CD8-positive, alpha-beta memory T cell (primary cell): ENCODE results near the gene UBE2QL1. TPM values are rescaled to one million over a fixed set of nuclear protein-coding genes. Genes with fewer than 3 reads are reported as not detected.

Experiments
- CTCF ChIA-PET: fragments of 350-600 bp; sonication (Branson Sonifier 250); formaldehyde crosslinking; loops from one replicate; lab custom pipeline; 2021; ENCODE audit warnings: antibody characterized with exemption; lab: Charles Lee
- POLR2A ChIA-PET: fragments of 350-600 bp; sonication (Branson Sonifier 250); formaldehyde crosslinking; loops from one replicate; lab custom pipeline; 2021; ENCODE audit warnings: antibody characterized with exemption; lab: Charles Lee
- DNase-seq, 5 donors: peaks; one replicate each; pipeline versions ENCODE4 v3.0.0 to v3.0.0-alpha.2; 2020 to 2022; ENCODE audit warnings: mixed read lengths in 1 of 5
- H3K27ac ChIP-seq: one replicate; pipeline ENCODE4 v1.7.0; 2013; ENCODE audit warnings: low read depth, mild to moderate bottlenecking, low read length, moderate library complexity
- H3K27me3 ChIP-seq: 2 replicates; pipeline ENCODE4 v1.7.0; 2013; ENCODE audit warnings: low read length, mild to moderate bottlenecking; ENCODE audit not compliant: insufficient read depth, poor library complexity, severe bottlenecking
- H3K36me3 ChIP-seq: 2 replicates; pipeline ENCODE4 v1.7.0; 2013; ENCODE audit warnings: mild to moderate bottlenecking, low read length, moderate library complexity; ENCODE audit not compliant: insufficient read depth
- H3K4me1 ChIP-seq: 2 replicates; pipeline ENCODE4 v1.7.0; 2013; ENCODE audit warnings: mild to moderate bottlenecking, low read length, moderate library complexity; ENCODE audit not compliant: insufficient read depth
- H3K4me3 ChIP-seq: 2 replicates; pipeline ENCODE4 v1.7.0; 2013; ENCODE audit warnings: mild to moderate bottlenecking, low read length
- H3K9me3 ChIP-seq: 2 replicates; pipeline ENCODE4 v1.7.0; 2013; ENCODE audit warnings: mild to moderate bottlenecking, low read length
- H3K27ac Mint-ChIP-seq, 8 donors: one replicate each; pipeline ENCODE4 v1.8.0; 2020 to 2021; ENCODE audit warnings: mixed read lengths in 8 of 8, mild to moderate bottlenecking in 6 of 8, inconsistent platforms in 3 of 8, moderate library complexity in 3 of 8
- H3K27me3 Mint-ChIP-seq, 2 donors: one replicate each; pipeline ENCODE4 v1.8.0; 2020 to 2021; ENCODE audit warnings: mixed read lengths in 2 of 2, mild to moderate bottlenecking in 1 of 2, moderate library complexity in 1 of 2
- H3K36me3 Mint-ChIP-seq, 3 donors: one replicate each; pipeline ENCODE4 v1.8.0; 2020 to 2021; ENCODE audit warnings: mixed read lengths in 3 of 3, inconsistent platforms in 1 of 3, mild to moderate bottlenecking in 1 of 3
- H3K4me1 Mint-ChIP-seq, 3 donors: one replicate each; pipeline ENCODE4 v1.8.0; 2020 to 2021; ENCODE audit warnings: mixed read lengths in 3 of 3, inconsistent platforms in 1 of 3, mild to moderate bottlenecking in 1 of 3
- H3K4me3 Mint-ChIP-seq, 7 donors: one replicate each; pipeline ENCODE4 v1.8.0; 2020 to 2021; ENCODE audit warnings: mixed read lengths in 7 of 7, mild to moderate bottlenecking in 6 of 7, moderate library complexity in 4 of 7, inconsistent platforms in 2 of 7
- H3K9me3 Mint-ChIP-seq, 5 donors: one replicate each; pipeline ENCODE4 v1.8.0; 2020 to 2022; ENCODE audit warnings: mixed read lengths in 5 of 5, mild to moderate bottlenecking in 3 of 5, moderate library complexity in 2 of 5, inconsistent platforms in 1 of 5
- polyA plus RNA-seq: library from polyadenylated mRNA; unstranded; fragments of 300-500 nt; fragmentation: Illumina TruSeq; gene quantifications from one replicate; pipeline ENCODE4 v1.2.3, GENCODE V29; 2021
- total RNA-seq, 2 experiments: library from RNA; stranded (reverse); gene quantifications; one replicate each; pipeline ENCODE4 v1.2.3, GENCODE V29; 2021

Gene UBE2QL1
- total and polyA plus RNA-seq, 3 experiments from 2014 or later = not detected

GRCh38 chr5:6462671-6463070 lies 14.0 kb downstream of the UBE2QL1 start:
- Mint-ChIP-seq H3K27ac (no peak overlapping the region), H3K27me3 (peaks cover 0 to 7% of the 10 kb centered on the region in 2 donors), H3K9me3 (no peaks in the 10 kb centered on the region), H3K36me3 (no peaks in the 10 kb centered on the region), H3K4me3 (no peak overlapping the region), H3K4me1 (no peaks in the 10 kb centered on the region)
- POLR2A ChIA-PET = no interaction called here
- CTCF ChIA-PET = no interaction called here
- Histone ChIP-seq H3K27ac (no peak overlapping the region), H3K36me3 (no peaks in the 10 kb centered on the region), H3K9me3 (no peaks in the 10 kb centered on the region), H3K4me3 (no peak overlapping the region), H3K4me1 (no peaks in the 10 kb centered on the region), H3K27me3 (peaks cover 3% of the 10 kb centered on the region)
- DNase-seq = no peak

GRCh38 chr5:6464441-6464840 lies 15.8 kb downstream of the UBE2QL1 start:
- no peak for DNase-seq
- H3K27ac ChIP-seq = no peak overlapping the region
- H3K27me3 Mint-ChIP-seq = peaks cover 0 to 20% of the 10 kb centered on the region in 2 donors
- no peaks in the 10 kb centered on the region for H3K36me3 ChIP-seq
- H3K4me1 Mint-ChIP-seq = no peaks in the 10 kb centered on the region
- no peaks in the 10 kb centered on the region for H3K9me3 Mint-ChIP-seq
- H3K27ac Mint-ChIP-seq = no peak overlapping the region
- H3K4me1 ChIP-seq = no peaks in the 10 kb centered on the region
- ChIA-PET POLR2A (no interaction called here), CTCF (no interaction called here)
- H3K4me3 Mint-ChIP-seq = no peak overlapping the region
- H3K4me3 ChIP-seq = no peak overlapping the region
- no peaks in the 10 kb centered on the region for H3K9me3 ChIP-seq
- H3K27me3 ChIP-seq = peaks cover 3% of the 10 kb centered on the region
- H3K36me3 Mint-ChIP-seq = no peaks in the 10 kb centered on the region

GRCh38 chr5:6465831-6466790 lies 17.5 kb downstream of the UBE2QL1 start:
- ChIA-PET POLR2A (no interaction called here), CTCF (no interaction called here)
- DNase-seq = no peak
- Mint-ChIP-seq H3K27ac (no peak overlapping the region), H3K27me3 (peaks cover 2 to 20% of the 10 kb centered on the region in 2 donors), H3K4me1 (no peaks in the 10 kb centered on the region), H3K9me3 (no peaks in the 10 kb centered on the region), H3K36me3 (no peaks in the 10 kb centered on the region), H3K4me3 (no peak overlapping the region)
- Histone ChIP-seq H3K4me1 (no peaks in the 10 kb centered on the region), H3K27me3 (no peaks in the 10 kb centered on the region), H3K9me3 (no peaks in the 10 kb centered on the region), H3K27ac (no peak overlapping the region), H3K4me3 (no peak overlapping the region), H3K36me3 (no peaks in the 10 kb centered on the region)

GRCh38 chr5:6466975-6467567 lies 18.4 kb downstream of the UBE2QL1 start:
- no peaks in the 10 kb centered on the region for H3K9me3 Mint-ChIP-seq
- POLR2A ChIA-PET = no interaction called here

GRCh38 chr5:6467591-6467990 lies 18.9 kb downstream of the UBE2QL1 start:
- no peaks in the 10 kb centered on the region for H3K4me1 Mint-ChIP-seq
- no peaks in the 10 kb centered on the region for H3K9me3 Mint-ChIP-seq
- POLR2A ChIA-PET = no interaction called here
- H3K4me3 Mint-ChIP-seq = no peak overlapping the region
- no peaks in the 10 kb centered on the region for H3K4me1 ChIP-seq
- no peaks in the 10 kb centered on the region for H3K36me3 Mint-ChIP-seq
- no peak overlapping the region for H3K4me3 ChIP-seq
- DNase-seq = no peak
- H3K27me3 Mint-ChIP-seq = peaks cover 2 to 19% of the 10 kb centered on the region in 2 donors
- no peaks in the 10 kb centered on the region for H3K36me3 ChIP-seq
- no peaks in the 10 kb centered on the region for H3K27me3 ChIP-seq
- no peak overlapping the region for H3K27ac ChIP-seq
- H3K9me3 ChIP-seq = no peaks in the 10 kb centered on the region
- CTCF ChIA-PET = no interaction called here
- peak overlapping the region in 1 of 8 donors; percentile 11 for H3K27ac Mint-ChIP-seq

More at GRCh38 chr5:6466975-6467567, 18.4 kb downstream of the UBE2QL1 start:
- Mint-ChIP-seq H3K27ac (no peak overlapping the region), H3K4me3 (no peak overlapping the region), H3K36me3 (no peaks in the 10 kb centered on the region), H3K4me1 (no peaks in the 10 kb centered on the region), H3K27me3 (peaks cover 2 to 20% of the 10 kb centered on the region in 2 donors)
- no peak for DNase-seq
- Histone ChIP-seq H3K4me1 (no peaks in the 10 kb centered on the region), H3K27me3 (no peaks in the 10 kb centered on the region), H3K27ac (no peak overlapping the region), H3K4me3 (no peak overlapping the region), H3K9me3 (no peaks in the 10 kb centered on the region), H3K36me3 (no peaks in the 10 kb centered on the region)
- CTCF ChIA-PET = no interaction called here

GRCh38 chr5:6468104-6468503 lies 19.4 kb downstream of the UBE2QL1 start:
- H3K9me3 Mint-ChIP-seq = no peaks in the 10 kb centered on the region
- Histone ChIP-seq H3K4me3 (no peak overlapping the region), H3K27ac (no peak overlapping the region), H3K9me3 (no peaks in the 10 kb centered on the region), H3K4me1 (no peaks in the 10 kb centered on the region), H3K27me3 (no peaks in the 10 kb centered on the region), H3K36me3 (no peaks in the 10 kb centered on the region)
- no peak overlapping the region for H3K4me3 Mint-ChIP-seq
- ChIA-PET CTCF (no interaction called here), POLR2A (no interaction called here)
- no peaks in the 10 kb centered on the region for H3K4me1 Mint-ChIP-seq
- H3K27me3 Mint-ChIP-seq = peaks cover 4 to 19% of the 10 kb centered on the region in 2 donors
- peak overlapping the region in 1 of 8 donors; percentile 11 for H3K27ac Mint-ChIP-seq
- no peak for DNase-seq
- H3K36me3 Mint-ChIP-seq = no peaks in the 10 kb centered on the region

GRCh38 chr5:6468870-6469269 lies 20.2 kb downstream of the UBE2QL1 start:
- CTCF ChIA-PET = no interaction called here
- Histone ChIP-seq H3K4me1 (no peaks in the 10 kb centered on the region), H3K36me3 (no peaks in the 10 kb centered on the region), H3K9me3 (no peaks in the 10 kb centered on the region), H3K4me3 (no peak overlapping the region), H3K27ac (no peak overlapping the region), H3K27me3 (no peaks in the 10 kb centered on the region)
- no peak overlapping the region for H3K27ac Mint-ChIP-seq
- H3K4me3 Mint-ChIP-seq = no peak overlapping the region
- peaks cover 6 to 19% of the 10 kb centered on the region in 2 donors for H3K27me3 Mint-ChIP-seq
- DNase-seq = no peak
- no peaks in the 10 kb centered on the region for H3K9me3 Mint-ChIP-seq
- H3K36me3 Mint-ChIP-seq = no peaks in the 10 kb centered on the region
- H3K4me1 Mint-ChIP-seq = no peaks in the 10 kb centered on the region
- POLR2A ChIA-PET = no interaction called here

GRCh38 chr5:6469836-6470235 lies 21.2 kb downstream of the UBE2QL1 start:
- CTCF ChIA-PET = no interaction called here
- POLR2A ChIA-PET = no interaction called here

More at GRCh38 chr5:6469836-6470235, 21.2 kb downstream of the UBE2QL1 start:
- Histone ChIP-seq H3K27me3 (no peaks in the 10 kb centered on the region), H3K36me3 (no peaks in the 10 kb centered on the region), H3K27ac (no peak overlapping the region), H3K4me3 (no peak overlapping the region), H3K4me1 (no peaks in the 10 kb centered on the region), H3K9me3 (no peaks in the 10 kb centered on the region)
- H3K9me3 Mint-ChIP-seq = no peaks in the 10 kb centered on the region
- peaks cover 6 to 28% of the 10 kb centered on the region in 2 donors for H3K27me3 Mint-ChIP-seq
- no peaks in the 10 kb centered on the region for H3K36me3 Mint-ChIP-seq
- H3K4me3 Mint-ChIP-seq = no peak overlapping the region
- H3K4me1 Mint-ChIP-seq = no peaks in the 10 kb centered on the region
- DNase-seq = no peak
- no peak overlapping the region for H3K27ac Mint-ChIP-seq
